GM21529 (cell line): Measurements from ENCODE around the gene PRSS53.
A peak's percentile ranks its signal among the peaks of the same experiment; 100 is the strongest.

Experiments used
- ATAC-seq: cut with Tn5 transposase; IDR thresholded peaks from one replicate; pipeline ENCODE4 v1.9.1; 2021; ENCODE audit not compliant: unreplicated experiment

PRSS53 gene

DNA sequence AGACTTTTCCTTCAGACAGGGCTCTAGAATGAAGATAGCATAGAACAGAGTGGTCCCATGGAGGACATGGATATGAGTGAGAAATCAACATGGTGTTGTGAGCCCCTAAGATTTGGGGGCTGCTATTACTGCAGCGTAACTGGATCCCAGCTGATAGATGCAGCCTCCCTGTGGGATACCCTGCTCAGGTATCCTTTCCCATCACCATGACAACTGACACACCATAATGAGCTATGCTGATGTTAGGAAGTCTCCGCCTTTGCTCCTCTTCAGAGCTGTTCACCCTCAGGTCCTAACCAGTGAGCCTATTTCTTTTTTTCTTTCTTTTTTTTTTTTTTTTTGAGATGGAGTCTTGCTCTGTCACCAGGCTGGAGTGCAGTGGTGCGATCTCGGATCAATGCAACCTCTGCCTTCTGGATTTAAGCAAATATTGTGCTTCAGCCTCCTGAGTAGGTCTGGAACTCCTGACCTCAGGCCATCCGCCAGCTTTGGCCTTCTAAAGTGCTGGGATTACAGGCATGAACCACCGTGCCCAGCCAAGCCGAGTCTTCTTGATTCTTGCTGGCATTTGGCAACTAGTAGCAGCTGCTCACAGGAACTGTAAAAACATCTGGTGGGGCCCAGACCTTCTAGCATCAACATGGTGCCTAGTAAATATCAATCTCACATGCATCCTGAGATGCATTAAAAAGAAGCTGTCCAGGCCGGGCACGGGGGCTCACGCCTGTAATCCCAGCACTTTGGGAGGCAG lies 38.3 kb downstream of the PRSS53 start:
- ATAC-seq: no peak

DNA sequence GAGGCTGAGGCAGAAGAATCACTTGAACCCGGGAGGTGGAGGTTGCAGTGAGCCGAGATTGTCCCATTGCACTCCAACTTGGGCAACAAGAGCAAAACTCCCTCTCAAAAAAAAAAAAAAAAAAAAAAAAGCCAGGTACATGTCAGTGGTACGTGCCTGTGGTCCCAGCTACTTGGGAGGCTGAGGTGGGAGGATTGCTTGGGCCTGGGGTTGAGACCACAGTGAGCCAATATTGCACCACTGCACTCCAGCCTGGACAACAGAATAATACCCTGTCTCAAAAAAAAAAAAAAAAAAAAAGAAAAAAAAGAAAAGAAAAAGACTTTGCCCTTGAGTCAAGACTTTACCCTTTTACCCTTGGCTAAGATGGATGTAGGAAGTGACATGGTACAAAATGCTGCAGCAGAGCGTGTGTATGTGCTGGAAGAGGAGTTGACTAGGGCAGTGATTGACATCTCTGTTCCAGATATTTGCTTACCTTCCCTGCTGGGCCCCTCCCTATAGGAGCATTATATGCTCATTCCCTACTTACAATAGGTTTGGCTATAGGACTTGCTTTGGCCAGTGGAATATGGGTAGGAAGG lies 44.8 kb downstream of the PRSS53 start:
- no peak for ATAC-seq

DNA sequence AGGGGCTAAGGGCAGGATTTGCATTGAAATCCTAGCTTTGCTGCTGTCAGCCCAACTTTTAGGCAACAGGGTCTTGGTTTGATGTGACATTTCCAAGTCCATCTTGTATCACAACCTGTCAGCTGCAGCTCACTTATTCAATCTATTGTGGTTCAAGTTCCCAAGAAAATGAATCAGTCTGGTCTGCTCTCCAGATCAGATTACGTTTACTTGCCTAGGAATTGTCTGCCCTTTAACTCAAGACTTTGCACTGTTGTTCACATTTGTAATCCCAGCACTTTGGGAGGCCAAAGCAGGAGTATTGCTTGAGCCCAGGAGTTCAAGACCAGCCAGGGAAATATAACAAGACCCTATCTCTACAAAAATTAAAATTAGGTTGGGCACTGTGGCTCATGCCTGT lies 45.4 kb downstream of the PRSS53 start:
- ATAC-seq: no peak

DNA sequence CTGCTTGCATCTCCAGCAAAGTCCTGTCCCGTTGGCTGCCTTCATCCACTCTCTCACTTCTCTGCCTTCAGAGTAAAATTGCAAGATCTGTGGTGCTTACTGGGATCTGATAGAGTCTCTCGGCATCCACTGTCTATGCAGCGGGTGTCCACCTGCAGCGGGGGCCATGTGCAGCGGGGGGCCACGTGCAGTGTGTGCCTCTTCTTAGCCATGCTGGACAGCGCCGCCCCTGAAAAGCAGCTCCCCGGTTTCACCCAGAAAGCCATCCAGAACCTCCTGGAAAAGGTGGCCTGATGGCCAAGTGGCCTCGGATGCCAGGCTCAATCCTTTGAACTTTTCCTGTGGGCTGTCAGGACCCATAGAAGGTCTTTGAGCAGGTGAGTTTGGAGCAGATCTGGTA lies 45.9 kb downstream of the PRSS53 start:
- no peak for ATAC-seq

DNA sequence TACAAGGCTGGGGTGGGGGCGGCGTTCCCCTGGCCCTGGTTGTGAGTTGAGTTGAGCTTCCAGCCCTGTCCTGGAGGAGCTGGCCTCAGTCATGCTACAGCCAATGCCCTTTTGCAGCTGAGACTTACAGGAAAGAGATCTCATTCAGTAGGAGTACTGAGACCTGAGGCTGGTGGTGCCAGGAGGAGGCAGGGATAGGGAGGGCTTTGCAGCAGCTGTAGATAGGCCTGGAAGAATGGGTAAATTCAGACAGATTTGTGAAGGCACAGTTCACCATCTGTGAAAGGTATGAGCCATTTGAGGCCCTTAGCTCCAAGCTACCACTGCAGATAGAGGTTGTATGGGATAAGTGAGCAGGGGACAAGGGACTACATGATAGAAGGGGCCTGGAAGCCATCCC lies 49.8 kb downstream of the PRSS53 start:
- no peak for ATAC-seq

DNA sequence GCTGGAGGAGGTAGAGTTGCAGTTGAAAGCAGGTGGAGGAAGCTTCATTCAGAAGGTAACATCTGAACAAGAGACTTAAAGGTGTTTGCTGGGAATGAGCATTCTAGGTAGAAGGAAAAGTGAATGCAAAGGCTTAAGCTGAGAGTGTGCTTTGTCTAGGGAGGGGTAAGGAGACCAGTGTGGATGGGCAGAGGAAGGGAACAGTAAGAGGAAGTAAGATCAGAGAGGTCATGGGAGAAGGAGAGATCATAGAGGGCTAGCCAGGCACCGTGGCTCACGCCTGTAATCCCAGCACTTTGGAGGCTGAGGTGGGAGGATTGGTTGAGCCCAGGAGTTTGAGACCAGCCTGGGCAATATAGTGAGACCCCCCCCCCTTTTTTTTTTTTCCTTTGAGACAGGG lies 52.1 kb downstream of the PRSS53 start:
- no peak for ATAC-seq

DNA sequence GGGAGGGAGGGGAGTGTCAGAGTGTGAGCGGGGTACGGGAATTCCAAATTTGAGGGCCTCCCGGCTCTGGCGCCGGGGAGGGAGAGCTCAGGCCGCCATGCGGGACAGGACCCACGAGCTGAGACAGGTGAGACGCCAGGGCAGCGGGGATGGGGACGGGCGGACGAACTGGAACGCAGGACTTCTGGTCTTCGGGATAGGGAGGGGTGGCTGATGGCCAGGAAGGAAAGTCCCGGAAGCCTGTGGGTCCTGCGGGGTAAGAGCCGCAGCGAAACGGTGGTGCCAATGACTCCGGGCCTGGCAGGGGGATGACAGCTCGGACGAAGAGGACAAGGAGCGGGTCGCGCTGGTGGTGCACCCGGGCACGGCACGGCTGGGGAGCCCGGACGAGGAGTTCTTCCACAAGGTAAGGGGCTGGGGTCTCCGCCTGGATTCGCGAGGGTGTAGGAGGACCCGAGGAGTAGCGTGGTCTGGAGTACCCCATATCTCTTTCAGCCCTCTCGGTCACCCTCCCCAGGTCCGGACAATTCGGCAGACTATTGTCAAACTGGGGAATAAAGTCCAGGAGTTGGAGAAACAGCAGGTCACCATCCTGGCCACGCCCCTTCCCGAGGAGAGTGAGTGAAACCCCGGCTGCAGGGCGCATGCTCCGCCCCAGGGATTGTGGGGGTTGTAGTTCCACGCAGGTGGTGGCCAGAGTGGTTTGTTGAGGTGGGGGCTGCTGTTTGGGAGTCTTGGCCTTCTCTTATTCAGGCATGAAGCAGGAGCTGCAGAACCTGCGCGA lies 54.8 kb downstream of the PRSS53 start:
- ATAC-seq: peak; percentile 44
